ENCODE data around the gene DACH1. TPM values are rescaled to one million over a fixed set of nuclear protein-coding genes. Genes with fewer than 3 reads are reported as not detected.

Gene DACH1
- total and polyA plus RNA-seq, 2 of the 13 experiments (the other 11 are each of a cell fraction or from before 2014, with no cell fraction given) = not detected

DNA sequence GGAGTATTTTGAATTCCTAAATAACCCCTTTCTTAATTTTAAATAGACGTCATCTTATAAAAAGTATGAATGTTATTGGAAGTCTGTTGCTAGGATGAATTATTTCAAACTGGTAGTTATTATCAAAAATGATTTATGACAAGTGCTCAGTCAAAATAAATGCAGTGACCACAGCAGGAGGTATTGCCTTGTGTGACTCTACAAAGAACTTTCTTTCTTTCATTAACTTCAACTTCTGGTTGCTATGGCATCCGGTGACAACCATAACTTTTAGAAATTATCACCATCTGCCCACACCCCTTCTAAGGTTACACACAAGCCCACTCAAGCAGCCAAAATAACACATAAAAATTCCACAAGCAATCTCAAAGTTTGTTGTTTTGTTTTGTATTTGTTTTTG is 189.9 kb downstream of the DACH1 start:
- in situ Hi-C loops (cut with HindIII; ENCODE audit: extremely low pct_ligation_motif_present, low pct_unique_long_range_greater_than_20kb) = no loop called here

DNA sequence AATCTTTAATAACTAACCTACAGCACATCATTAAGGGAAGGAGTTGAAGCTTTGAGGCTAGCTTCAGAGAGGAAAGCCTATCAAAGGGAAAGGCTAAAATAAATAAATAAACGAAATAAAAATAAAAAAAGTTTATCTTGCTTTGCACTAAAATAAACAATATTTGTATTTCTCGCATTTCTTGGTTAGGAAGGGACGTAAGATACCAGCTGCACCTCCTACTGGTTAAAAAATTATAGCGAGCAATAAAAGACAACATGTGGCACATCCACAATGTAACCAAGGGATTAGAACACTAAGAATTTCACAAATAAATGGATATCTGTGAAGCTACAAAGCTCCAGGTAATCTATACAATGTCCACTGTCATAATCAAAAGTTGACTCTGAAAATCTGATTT is 194.5 kb downstream of the DACH1 start:
- intact Hi-C loops (cut with micrococcal nuclease; ENCODE audit: unreplicated experiment) (no loop called here), in situ Hi-C loops (cut with HindIII; ENCODE audit: extremely low pct_ligation_motif_present, low pct_unique_long_range_greater_than_20kb) (no loop called here)
- H3K4me1 ChIP-seq (ENCODE audit: insufficient read depth, low read length) = no peaks in the 10 kb centered on the region
- no peak overlapping the region for H2AFZ ChIP-seq (ENCODE audit: low read length)
- H3K4me2 ChIP-seq (ENCODE audit: low read depth, low read length) = no peak overlapping the region
- H3K27ac ChIP-seq (ENCODE audit: extremely low read length, insufficient read depth, low read length) = no peak overlapping the region
- ChIA-PET POLR2A (no interaction called here), CTCF (ENCODE audit: low intra/inter-chr PET ratio, low total read pairs) (no interaction called here)
- H3K36me3 ChIP-seq (replicated peaks in 1 of 2; ENCODE audit: control insufficient read depth in 1 of 2, insufficient read depth in 2 of 2, low read length in 2 of 2) = no peaks in the 10 kb centered on the region
- H3K9ac ChIP-seq (ENCODE audit: insufficient read depth, low read depth, low read length) = no peak overlapping the region
- no peaks in the 10 kb centered on the region for H3K27me3 ChIP-seq (ENCODE audit: control insufficient read depth in 1 of 2, insufficient read depth in 2 of 2, low read length in 2 of 2)
- H3K9me3 ChIP-seq (ENCODE audit: low read length) = no peaks in the 10 kb centered on the region
- H3K79me2 ChIP-seq (ENCODE audit: insufficient read depth, low read length) = no peaks in the 10 kb centered on the region
- no peaks in the 10 kb centered on the region for H4K20me1 ChIP-seq (ENCODE audit: insufficient read depth, low read length)
- ATAC-seq (no peak), FAIRE-seq (no peak), DNase-seq (ENCODE audit: low spot score) (no peak)
- 33% methylated on average over 4 of the region's 4 CpGs for WGBS (ENCODE audit: low lambda C conversion rate)
- TF ChIP-seq SOX5 (CRISPR knock-in tag; IDR thresholded peaks at IDR 0.05; ENCODE audit: borderline replicate concordance) = no peak
- no peak for TF ChIP-seq NAIF1 (CRISPR knock-in tag; IDR thresholded peaks at IDR 0.05; ENCODE audit: borderline replicate concordance)
- no peak for TF ChIP-seq ZNF605 (CRISPR knock-in tag; IDR thresholded peaks at IDR 0.05)
- no peak for TF ChIP-seq ZNF350 (CRISPR knock-in tag; IDR thresholded peaks at IDR 0.05; ENCODE audit: borderline replicate concordance, low read depth)
- H3K4me3 ChIP-seq (replicated peaks in 1 of 3; ENCODE audit: insufficient read depth in 1 of 3, low read depth in 2 of 3, low read length in 3 of 3) = no peak overlapping the region
- BruUV-seq (replicated peaks) = no TSS peak

More for the DNA sequence above, 189.9 kb downstream of the DACH1 start:
- ChIA-PET CTCF (ENCODE audit: low intra/inter-chr PET ratio, low total read pairs) (no interaction called here), POLR2A (no interaction called here)
- Histone ChIP-seq H3K4me2 (ENCODE audit: low read depth, low read length) (no peak overlapping the region), H3K36me3 (replicated peaks in 1 of 2; ENCODE audit: control insufficient read depth in 1 of 2, insufficient read depth in 2 of 2, low read length in 2 of 2) (no peaks in the 10 kb centered on the region), H3K9ac (ENCODE audit: insufficient read depth, low read depth, low read length) (no peak overlapping the region), H3K9me3 (ENCODE audit: low read length) (no peaks in the 10 kb centered on the region), H3K27me3 (ENCODE audit: control insufficient read depth in 1 of 2, insufficient read depth in 2 of 2, low read length in 2 of 2) (no peaks in the 10 kb centered on the region), H3K4me1 (ENCODE audit: insufficient read depth, low read length) (no peaks in the 10 kb centered on the region), H2AFZ (ENCODE audit: low read length) (no peak overlapping the region), H3K4me3 (replicated peaks in 1 of 3; ENCODE audit: insufficient read depth in 1 of 3, low read depth in 2 of 3, low read length in 3 of 3) (no peak overlapping the region), H3K27ac (ENCODE audit: extremely low read length, insufficient read depth, low read length) (no peak overlapping the region), H4K20me1 (ENCODE audit: insufficient read depth, low read length) (no peaks in the 10 kb centered on the region), H3K79me2 (ENCODE audit: insufficient read depth, low read length) (no peaks in the 10 kb centered on the region)
- WGBS (ENCODE audit: low lambda C conversion rate) = 3% methylated on average over 2 of the region's 2 CpGs
- BruUV-seq (replicated peaks) = no TSS peak
- intact Hi-C loops (cut with micrococcal nuclease; ENCODE audit: unreplicated experiment) = no loop called here
- no peak for DNase-seq (ENCODE audit: low spot score)
- no peak for ATAC-seq
- TF ChIP-seq NKX3-1 (CRISPR knock-in tag; IDR thresholded peaks at IDR 0.05) (no peak), ZNF724P (CRISPR knock-in tag; IDR thresholded peaks at IDR 0.05; ENCODE audit: borderline replicate concordance) (no peak)
- TF ChIP-seq, protein P1, sequence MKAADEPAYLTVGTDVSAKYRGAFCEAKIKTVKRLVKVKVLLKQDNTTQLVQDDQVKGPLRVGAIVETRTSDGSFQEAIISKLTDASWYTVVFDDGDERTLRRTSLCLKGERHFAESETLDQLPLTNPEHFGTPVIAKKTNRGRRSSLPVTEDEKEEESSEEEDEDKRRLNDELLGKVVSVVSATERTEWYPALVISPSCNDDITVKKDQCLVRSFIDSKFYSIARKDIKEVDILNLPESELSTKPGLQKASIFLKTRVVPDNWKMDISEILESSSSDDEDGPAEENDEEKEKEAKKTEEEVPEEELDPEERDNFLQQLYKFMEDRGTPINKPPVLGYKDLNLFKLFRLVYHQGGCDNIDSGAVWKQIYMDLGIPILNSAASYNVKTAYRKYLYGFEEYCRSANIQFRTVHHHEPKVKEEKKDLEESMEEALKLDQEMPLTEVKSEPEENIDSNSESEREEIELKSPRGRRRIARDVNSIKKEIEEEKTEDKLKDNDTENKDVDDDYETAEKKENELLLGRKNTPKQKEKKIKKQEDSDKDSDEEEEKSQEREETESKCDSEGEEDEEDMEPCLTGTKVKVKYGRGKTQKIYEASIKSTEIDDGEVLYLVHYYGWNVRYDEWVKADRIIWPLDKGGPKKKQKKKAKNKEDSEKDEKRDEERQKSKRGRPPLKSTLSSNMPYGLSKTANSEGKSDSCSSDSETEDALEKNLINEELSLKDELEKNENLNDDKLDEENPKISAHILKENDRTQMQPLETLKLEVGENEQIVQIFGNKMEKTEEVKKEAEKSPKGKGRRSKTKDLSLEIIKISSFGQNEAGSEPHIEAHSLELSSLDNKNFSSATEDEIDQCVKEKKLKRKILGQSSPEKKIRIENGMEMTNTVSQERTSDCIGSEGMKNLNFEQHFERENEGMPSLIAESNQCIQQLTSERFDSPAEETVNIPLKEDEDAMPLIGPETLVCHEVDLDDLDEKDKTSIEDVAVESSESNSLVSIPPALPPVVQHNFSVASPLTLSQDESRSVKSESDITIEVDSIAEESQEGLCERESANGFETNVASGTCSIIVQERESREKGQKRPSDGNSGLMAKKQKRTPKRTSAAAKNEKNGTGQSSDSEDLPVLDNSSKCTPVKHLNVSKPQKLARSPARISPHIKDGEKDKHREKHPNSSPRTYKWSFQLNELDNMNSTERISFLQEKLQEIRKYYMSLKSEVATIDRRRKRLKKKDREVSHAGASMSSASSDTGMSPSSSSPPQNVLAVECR (CRISPR knock-in tag; IDR thresholded peaks at IDR 0.05; ENCODE audit: borderline replicate concordance) = no peak
- FAIRE-seq = no peak

Data from HepG2 (cell line).